Neural cell (in vitro differentiated cells): Measurements from ENCODE around the gene PRPSAP1. TPM values are rescaled to one million over a fixed set of nuclear protein-coding genes. Genes with fewer than 3 reads are reported as not detected.

Source experiments
- H2AFZ ChIP-seq: fragments of 200-600, 300-800 bp; sonication (generic), shearing (Covaris generic); 2 replicates; pipeline ENCODE4 v1.6.0; 2014; ENCODE audit warnings: low read depth, mild to moderate bottlenecking, antibody characterized with exemption, low read length, moderate library complexity
- H3F3A ChIP-seq: fragments of 200-600 bp; shearing (Covaris generic); 2 replicates; pipeline ENCODE4 v1.6.1; 2016; ENCODE audit warnings: mild to moderate bottlenecking, moderate library complexity, mixed read lengths, antibody characterized with exemption, low read length; ENCODE audit not compliant: insufficient read depth, poor library complexity, severe bottlenecking
- H3K27ac ChIP-seq: fragments of 200-600, 300-800 bp; sonication (generic), shearing (Covaris generic); 2 replicates; pipeline ENCODE4 v1.5.1; 2014; ENCODE audit warnings: mild to moderate bottlenecking, low read length, moderate library complexity
- H3K27me3 ChIP-seq: fragments of 300-800, 200-600 bp; sonication (generic), shearing (Covaris generic); 2 replicates; pipeline ENCODE4 v1.6.0; 2014; ENCODE audit warnings: mild to moderate bottlenecking, low read depth, low read length, moderate library complexity; ENCODE audit not compliant: insufficient read depth
- H3K36me3 ChIP-seq: fragments of 300-800, 200-600 bp; sonication (generic), shearing (Covaris generic); 2 replicates; pipeline ENCODE4 v1.5.1; 2014; ENCODE audit warnings: mild to moderate bottlenecking, antibody characterized with exemption, low read length, moderate library complexity; ENCODE audit not compliant: insufficient read depth
- H3K4me2 ChIP-seq: fragments of 300-800, 200-600 bp; sonication (generic), shearing (Covaris generic); 2 replicates; pipeline ENCODE4 v1.6.0; 2014; ENCODE audit warnings: mild to moderate bottlenecking, low read length
- H3K4me3 ChIP-seq: fragments of 300-800, 200-600 bp; sonication (generic), shearing (Covaris generic); 2 replicates; pipeline ENCODE4 v1.5.1; 2014; ENCODE audit warnings: mild to moderate bottlenecking, low read length, moderate library complexity
- H3K79me2 ChIP-seq: fragments of 200-600 bp; shearing (Covaris generic); replicated peaks from 2 replicates; pipeline ENCODE4 v1.6.0; 2014; ENCODE audit warnings: mild to moderate bottlenecking, low read length, moderate library complexity; ENCODE audit not compliant: insufficient read depth
- H3K9ac ChIP-seq: fragments of 300-800, 200-600 bp; sonication (generic), shearing (Covaris generic); 2 replicates; pipeline ENCODE4 v1.6.1; 2016; ENCODE audit warnings: mild to moderate bottlenecking, low read length, mixed read lengths
- H3K9me2 ChIP-seq: fragments of 200-600 bp; shearing (Covaris generic); 2 replicates; pipeline ENCODE4 v1.6.1; 2016; ENCODE audit warnings: mild to moderate bottlenecking, low read length, mixed read lengths; ENCODE audit not compliant: insufficient read depth
- H3K9me3 ChIP-seq: fragments of 200-600, 300-800 bp; sonication (generic), shearing (Covaris generic); 2 replicates; pipeline ENCODE4 v1.6.1; 2016; ENCODE audit warnings: mild to moderate bottlenecking, mixed run types, low read length, moderate library complexity, mixed read lengths
- H4K20me1 ChIP-seq: fragments of 200-600 bp; shearing (Covaris generic); 2 replicates; pipeline ENCODE4 v1.6.1; 2016; ENCODE audit warnings: mild to moderate bottlenecking, mixed run types; ENCODE audit not compliant: insufficient read depth
- EP300 ChIP-seq: fragments of 450-650 bp; conservative IDR thresholded peaks from 2 replicates; pipeline ENCODE4 v1.6.1; 2014; ENCODE audit warnings: antibody characterized with exemption, mild to moderate bottlenecking, moderate library complexity; ENCODE audit not compliant: poor library complexity, severe bottlenecking
- EZH2 ChIP-seq: fragments of 200-600, 300-800 bp; shearing (Covaris generic), sonication (generic); IDR thresholded peaks from 2 replicates; pipeline ENCODE4 v1.6.1; 2014; ENCODE audit warnings: antibody characterized with exemption, low read length, borderline replicate concordance, mild to moderate bottlenecking; ENCODE audit not compliant: insufficient read depth, poor library complexity, severe bottlenecking
- MXI1 ChIP-seq: fragments of 450-650 bp; conservative IDR thresholded peaks from 2 replicates; pipeline ENCODE4 v1.6.1; 2014; ENCODE audit warnings: antibody characterized with exemption, mild to moderate bottlenecking; ENCODE audit not compliant: poor library complexity, severe bottlenecking
- RAD21 ChIP-seq: fragments of 450-650 bp; conservative IDR thresholded peaks from 2 replicates; pipeline ENCODE4 v1.6.1; 2014; ENCODE audit warnings: antibody characterized with exemption, mild to moderate bottlenecking, moderate library complexity
- SMC3 ChIP-seq: fragments of 450-650 bp; conservative IDR thresholded peaks from 2 replicates; pipeline ENCODE4 v1.6.1; 2014; ENCODE audit warnings: antibody characterized with exemption, mild to moderate bottlenecking, moderate library complexity; ENCODE audit not compliant: poor library complexity
- TAF1 ChIP-seq: IDR thresholded peaks from 2 replicates; pipeline ENCODE4 v1.6.1; 2012; ENCODE audit warnings: low read depth
- polyA plus RNA-seq: library from polyadenylated mRNA; depleted of rRNA; stranded (reverse); fragments of >200 nt; gene quantifications from 2 replicates; pipeline ENCODE4 v1.2.3, GENCODE V29; 2014
- TF ChIP-seq, protein P1 (sequence below): IDR thresholded peaks from 2 replicates; pipeline ENCODE4 v1.6.1; 2012; ENCODE audit warnings: borderline replicate concordance

The PRPSAP1 gene
- polyA plus RNA-seq, 1 donor from 2014 or later = 73.8 TPM

DNA sequence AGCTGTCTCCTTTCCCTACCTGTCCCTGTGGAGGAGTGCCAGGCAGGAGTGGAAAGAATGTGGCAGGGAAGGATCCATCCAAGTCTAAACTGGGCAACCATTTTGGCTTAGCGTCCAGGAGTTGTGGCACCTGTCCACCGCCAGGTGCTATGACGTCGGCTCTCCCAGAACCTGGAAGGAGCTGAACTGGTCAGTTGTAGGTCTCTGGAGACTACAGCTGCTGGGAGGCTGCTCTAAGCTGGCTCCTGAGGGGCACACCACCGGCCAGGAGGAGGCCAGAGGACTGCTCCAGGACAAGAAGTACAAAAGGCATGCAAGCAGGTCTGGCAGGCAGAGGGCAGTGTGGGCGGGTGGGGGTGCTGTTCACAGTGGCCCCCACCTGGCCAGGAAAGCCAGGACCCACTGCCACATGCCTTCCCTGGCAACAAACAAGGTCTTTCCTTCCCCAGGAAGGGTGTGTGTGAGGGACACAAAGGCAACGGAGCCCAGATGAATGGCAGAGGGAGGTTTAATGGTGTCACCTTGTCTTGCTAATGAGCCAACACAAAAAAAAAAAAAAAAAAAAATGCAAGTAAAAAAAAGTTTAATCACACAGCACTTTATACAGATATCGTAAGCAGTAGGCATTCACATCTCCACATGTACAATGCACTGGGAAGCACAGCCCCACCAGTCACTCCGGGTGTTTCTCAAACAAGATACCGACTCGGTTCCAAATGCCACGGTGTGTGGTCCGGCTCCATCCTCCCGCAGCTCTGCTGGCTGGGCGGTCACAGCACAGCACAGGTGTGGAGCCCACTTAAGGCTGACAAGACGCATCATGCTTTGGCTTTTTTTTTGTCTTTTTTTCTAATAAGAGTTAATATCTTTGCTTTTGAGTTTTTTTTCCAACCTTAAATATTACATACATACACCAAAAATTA, 35.5 kb upstream of the PRPSAP1 start:
- no peak for TF ChIP-seq EP300
- TF ChIP-seq SMC3 = no peak
- TF ChIP-seq, protein P1, sequence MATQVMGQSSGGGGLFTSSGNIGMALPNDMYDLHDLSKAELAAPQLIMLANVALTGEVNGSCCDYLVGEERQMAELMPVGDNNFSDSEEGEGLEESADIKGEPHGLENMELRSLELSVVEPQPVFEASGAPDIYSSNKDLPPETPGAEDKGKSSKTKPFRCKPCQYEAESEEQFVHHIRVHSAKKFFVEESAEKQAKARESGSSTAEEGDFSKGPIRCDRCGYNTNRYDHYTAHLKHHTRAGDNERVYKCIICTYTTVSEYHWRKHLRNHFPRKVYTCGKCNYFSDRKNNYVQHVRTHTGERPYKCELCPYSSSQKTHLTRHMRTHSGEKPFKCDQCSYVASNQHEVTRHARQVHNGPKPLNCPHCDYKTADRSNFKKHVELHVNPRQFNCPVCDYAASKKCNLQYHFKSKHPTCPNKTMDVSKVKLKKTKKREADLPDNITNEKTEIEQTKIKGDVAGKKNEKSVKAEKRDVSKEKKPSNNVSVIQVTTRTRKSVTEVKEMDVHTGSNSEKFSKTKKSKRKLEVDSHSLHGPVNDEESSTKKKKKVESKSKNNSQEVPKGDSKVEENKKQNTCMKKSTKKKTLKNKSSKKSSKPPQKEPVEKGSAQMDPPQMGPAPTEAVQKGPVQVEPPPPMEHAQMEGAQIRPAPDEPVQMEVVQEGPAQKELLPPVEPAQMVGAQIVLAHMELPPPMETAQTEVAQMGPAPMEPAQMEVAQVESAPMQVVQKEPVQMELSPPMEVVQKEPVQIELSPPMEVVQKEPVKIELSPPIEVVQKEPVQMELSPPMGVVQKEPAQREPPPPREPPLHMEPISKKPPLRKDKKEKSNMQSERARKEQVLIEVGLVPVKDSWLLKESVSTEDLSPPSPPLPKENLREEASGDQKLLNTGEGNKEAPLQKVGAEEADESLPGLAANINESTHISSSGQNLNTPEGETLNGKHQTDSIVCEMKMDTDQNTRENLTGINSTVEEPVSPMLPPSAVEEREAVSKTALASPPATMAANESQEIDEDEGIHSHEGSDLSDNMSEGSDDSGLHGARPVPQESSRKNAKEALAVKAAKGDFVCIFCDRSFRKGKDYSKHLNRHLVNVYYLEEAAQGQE = no peak
- no peak for TF ChIP-seq RAD21
- TF ChIP-seq EZH2 = no peak
- no peaks in the 10 kb centered on the region for H3K79me2 ChIP-seq
- no peak overlapping the region for H3K9ac ChIP-seq
- no peak overlapping the region for H2AFZ ChIP-seq
- no peak overlapping the region for H3K4me2 ChIP-seq
- no peak overlapping the region for H3K4me3 ChIP-seq
- H3F3A ChIP-seq = no peaks in the 10 kb centered on the region
- H3K9me2 ChIP-seq = no peaks in the 10 kb centered on the region
- peaks cover 8% of the 10 kb centered on the region for H3K36me3 ChIP-seq
- H3K27me3 ChIP-seq = peaks cover 23% of the 10 kb centered on the region
- H3K9me3 ChIP-seq = no peaks in the 10 kb centered on the region
- no peaks in the 10 kb centered on the region for H4K20me1 ChIP-seq
- H3K27ac ChIP-seq = no peak overlapping the region

DNA sequence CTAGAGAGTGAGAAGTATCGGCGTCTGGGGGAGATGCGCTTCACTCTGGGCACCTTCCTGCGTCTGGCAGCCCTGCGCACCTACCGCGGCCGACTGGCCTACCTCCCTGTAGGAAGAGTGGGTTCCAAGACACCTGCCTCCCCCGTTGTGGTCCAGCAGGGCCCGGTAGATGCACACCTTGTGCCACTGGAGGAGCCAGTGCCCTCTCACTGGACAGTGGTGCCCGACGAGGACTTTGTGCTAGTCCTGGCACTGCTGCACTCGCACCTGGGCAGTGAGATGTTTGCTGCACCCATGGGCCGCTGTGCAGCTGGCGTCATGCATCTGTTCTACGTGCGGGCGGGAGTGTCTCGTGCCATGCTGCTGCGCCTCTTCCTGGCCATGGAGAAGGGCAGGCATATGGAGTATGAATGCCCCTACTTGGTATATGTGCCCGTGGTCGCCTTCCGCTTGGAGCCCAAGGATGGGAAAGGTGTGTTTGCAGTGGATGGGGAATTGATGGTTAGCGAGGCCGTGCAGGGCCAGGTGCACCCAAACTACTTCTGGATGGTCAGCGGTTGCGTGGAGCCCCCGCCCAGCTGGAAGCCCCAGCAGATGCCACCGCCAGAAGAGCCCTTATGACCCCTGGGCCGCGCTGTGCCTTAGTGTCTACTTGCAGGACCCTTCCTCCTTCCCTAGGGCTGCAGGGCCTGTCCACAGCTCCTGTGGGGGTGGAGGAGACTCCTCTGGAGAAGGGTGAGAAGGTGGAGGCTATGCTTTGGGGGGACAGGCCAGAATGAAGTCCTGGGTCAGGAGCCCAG, 33.5 kb upstream of the PRPSAP1 start:
- Histone ChIP-seq H3K4me2 (no peak overlapping the region), H3K4me3 (no peak overlapping the region), H2AFZ (no peak overlapping the region)

More for the DNA sequence above, 33.5 kb upstream of the PRPSAP1 start:
- peaks cover 40% of the 10 kb centered on the region for H3K27me3 ChIP-seq
- no peaks in the 10 kb centered on the region for H3K79me2 ChIP-seq
- peaks cover 8% of the 10 kb centered on the region for H3K36me3 ChIP-seq
- H3K9me2 ChIP-seq = no peaks in the 10 kb centered on the region
- H3K9ac ChIP-seq = no peak overlapping the region
- no peaks in the 10 kb centered on the region for H3F3A ChIP-seq
- no peak overlapping the region for H3K27ac ChIP-seq
- no peaks in the 10 kb centered on the region for H3K9me3 ChIP-seq
- no peak for TF ChIP-seq MXI1
- TF ChIP-seq EZH2 = no peak
- no peak for TF ChIP-seq EP300
- TF ChIP-seq, protein P1 = no peak
- TF ChIP-seq SMC3 = no peak
- TF ChIP-seq RAD21 = no peak
- TF ChIP-seq TAF1 = no peak
- no peaks in the 10 kb centered on the region for H4K20me1 ChIP-seq
